ENCODE measurements around the gene CAPN3. TPM values are rescaled to one million over a fixed set of nuclear protein-coding genes. Genes with fewer than 3 reads are reported as not detected.
"Not testable (repeated sequence)": the region's sequence is repeated elsewhere in the genome, so short reads cannot be mapped to it uniquely, and the experiment has no call there.

The CAPN3 gene
- total RNA-seq, 4 donors from 2014 or later: 96.8 to 263 (median 163) TPM

DNA sequence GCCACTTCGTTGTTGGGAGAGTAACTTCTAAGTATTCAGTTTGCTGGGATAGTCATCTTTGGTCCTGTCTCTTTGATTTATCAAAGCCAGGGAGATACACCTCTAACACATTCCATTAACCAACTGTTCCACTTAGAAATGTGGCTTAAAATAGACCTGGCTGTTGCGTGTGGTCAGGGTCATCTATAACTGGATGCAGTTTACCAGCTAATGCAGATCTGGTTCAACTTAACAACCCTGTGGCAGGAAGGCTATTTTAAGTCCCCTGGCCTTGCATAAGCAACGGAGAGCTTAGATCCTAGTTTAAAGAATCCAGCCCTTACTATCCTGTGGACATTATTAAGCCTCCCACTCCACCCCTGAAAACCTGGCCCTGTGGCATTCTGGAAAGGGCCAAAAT is 28.1 kb upstream of the CAPN3 start:
- ATAC-seq (peak; percentile 99), DNase-seq (peak; percentile 64 to 74)
- no peaks in the 10 kb centered on the region for H3K27me3 ChIP-seq
- H3K4me3 ChIP-seq: no peak overlapping the region
- no peak for TF ChIP-seq POLR2A (IDR thresholded peaks at IDR 0.05)
- TF ChIP-seq, protein P1, sequence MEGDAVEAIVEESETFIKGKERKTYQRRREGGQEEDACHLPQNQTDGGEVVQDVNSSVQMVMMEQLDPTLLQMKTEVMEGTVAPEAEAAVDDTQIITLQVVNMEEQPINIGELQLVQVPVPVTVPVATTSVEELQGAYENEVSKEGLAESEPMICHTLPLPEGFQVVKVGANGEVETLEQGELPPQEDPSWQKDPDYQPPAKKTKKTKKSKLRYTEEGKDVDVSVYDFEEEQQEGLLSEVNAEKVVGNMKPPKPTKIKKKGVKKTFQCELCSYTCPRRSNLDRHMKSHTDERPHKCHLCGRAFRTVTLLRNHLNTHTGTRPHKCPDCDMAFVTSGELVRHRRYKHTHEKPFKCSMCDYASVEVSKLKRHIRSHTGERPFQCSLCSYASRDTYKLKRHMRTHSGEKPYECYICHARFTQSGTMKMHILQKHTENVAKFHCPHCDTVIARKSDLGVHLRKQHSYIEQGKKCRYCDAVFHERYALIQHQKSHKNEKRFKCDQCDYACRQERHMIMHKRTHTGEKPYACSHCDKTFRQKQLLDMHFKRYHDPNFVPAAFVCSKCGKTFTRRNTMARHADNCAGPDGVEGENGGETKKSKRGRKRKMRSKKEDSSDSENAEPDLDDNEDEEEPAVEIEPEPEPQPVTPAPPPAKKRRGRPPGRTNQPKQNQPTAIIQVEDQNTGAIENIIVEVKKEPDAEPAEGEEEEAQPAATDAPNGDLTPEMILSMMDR (IDR thresholded peaks at IDR 0.05 in 4 of 5, conservative IDR thresholded peaks at IDR 0.05 in 1 of 5): no peak
- no peaks in the 10 kb centered on the region for H3K9me3 ChIP-seq
- H3K4me1 ChIP-seq: peaks cover 23 to 30% of the 10 kb centered on the region in 2 donors
- intact Hi-C loops (cut with DNase I; ENCODE audit: low total_unique reads): loop anchor here (2.0 to 5.0 kb wide), 3 partner anchors 28 to 141 kb away; partner anchors contain the start of gene CAPN3
- in situ Hi-C loops (cut with MboI; ENCODE audit: low sequenced_read_pairs in 4 of 4): no loop called here
- H3K36me3 ChIP-seq: peaks cover 0 to 25% of the 10 kb centered on the region in 2 donors
- H3K27ac ChIP-seq: peak overlapping the region; percentile 84 to 90 (median 87)

- H3K27ac ChIP-seq: peak overlapping the region; percentile 84 to 90 (median 87)
- peaks cover 23 to 30% of the 10 kb centered on the region in 2 donors for H3K4me1 ChIP-seq
- H3K36me3 ChIP-seq: peaks cover 0 to 15% of the 10 kb centered on the region in 2 donors
- H3K4me3 ChIP-seq: no peak overlapping the region
- in situ Hi-C loops (cut with MboI; ENCODE audit: low sequenced_read_pairs in 4 of 4) (no loop called here), intact Hi-C loops (cut with DNase I; ENCODE audit: low total_unique reads) (loop anchor here (5.0 kb wide), 2 partner anchors 55 to 140 kb away; no protein-coding TSS in a partner anchor)
- H3K9me3 ChIP-seq: no peaks in the 10 kb centered on the region
- no peaks in the 10 kb centered on the region for H3K27me3 ChIP-seq
- DNase-seq: no peak
- TF ChIP-seq POLR2A (IDR thresholded peaks at IDR 0.05): no peak
- TF ChIP-seq, protein P1 (IDR thresholded peaks at IDR 0.05 in 4 of 5, conservative IDR thresholded peaks at IDR 0.05 in 1 of 5): no peak
- no peak for ATAC-seq
These were observed 27.0 kb upstream of the CAPN3 start for GRCh38 chr15:42332331-42332730.

- intact Hi-C loops (cut with DNase I; ENCODE audit: low total_unique reads) (no loop called here), in situ Hi-C loops (cut with MboI; ENCODE audit: low sequenced_read_pairs in 4 of 4) (no loop called here)
- Histone ChIP-seq H3K27ac (no peak overlapping the region), H3K36me3 (peaks cover 0 to 19% of the 10 kb centered on the region in 2 donors), H3K9me3 (no peaks in the 10 kb centered on the region), H3K4me1 (peaks cover 29 to 33% of the 10 kb centered on the region in 2 donors), H3K4me3 (no peak overlapping the region), H3K27me3 (no peaks in the 10 kb centered on the region)
- TF ChIP-seq, protein P1 (IDR thresholded peaks at IDR 0.05 in 4 of 5, conservative IDR thresholded peaks at IDR 0.05 in 1 of 5): no peak
- TF ChIP-seq POLR2A (IDR thresholded peaks at IDR 0.05): no peak
- DNase-seq (no peak), ATAC-seq (no peak)
These were observed 24.2 kb upstream of the CAPN3 start for GRCh38 chr15:42335074-42335473.

GRCh38 chr15:42336650-42337049 is 22.7 kb upstream of the CAPN3 start:
- H3K27ac ChIP-seq; in situ Hi-C loops (cut with MboI; ENCODE audit: low sequenced_read_pairs in 4 of 4); ATAC-seq; intact Hi-C loops (cut with DNase I; ENCODE audit: low total_unique reads); H3K27me3 ChIP-seq; H3K9me3 ChIP-seq; DNase-seq; H3K4me3 ChIP-seq: not testable (repeated sequence)
- H3K36me3 ChIP-seq: peaks cover 0 to 19% of the 10 kb centered on the region in 2 donors
- peaks cover 15 to 24% of the 10 kb centered on the region in 2 donors for H3K4me1 ChIP-seq

DNA sequence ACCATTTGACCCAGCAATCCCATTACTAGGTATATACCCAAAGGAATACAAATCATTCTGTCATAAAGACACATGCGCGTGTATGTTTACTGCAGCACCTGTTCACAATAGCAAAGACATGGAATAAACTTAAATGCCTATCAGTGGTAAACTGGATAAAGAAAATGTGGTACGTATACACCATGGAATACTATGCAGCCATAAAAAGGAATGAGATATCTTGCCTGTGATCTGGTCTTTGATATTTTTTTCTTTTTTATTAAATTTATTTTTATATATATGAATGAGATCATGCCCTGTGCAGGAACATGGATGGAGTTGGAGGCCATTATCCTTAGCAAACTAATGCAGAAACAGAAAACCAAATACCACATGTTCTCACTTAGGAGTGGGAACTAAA is 22.2 kb upstream of the CAPN3 start:
- H3K4me3 ChIP-seq; in situ Hi-C loops (cut with MboI; ENCODE audit: low sequenced_read_pairs in 4 of 4); H3K9me3 ChIP-seq; H3K27ac ChIP-seq; DNase-seq; intact Hi-C loops (cut with DNase I; ENCODE audit: low total_unique reads); H3K27me3 ChIP-seq; ATAC-seq: not testable (repeated sequence)
- Histone ChIP-seq H3K4me1 (peaks cover 10 to 20% of the 10 kb centered on the region in 2 donors), H3K36me3 (peaks cover 0 to 19% of the 10 kb centered on the region in 2 donors)

- intact Hi-C loops (cut with DNase I; ENCODE audit: low total_unique reads): no loop called here
- H3K27ac ChIP-seq: peak overlapping the region; percentile 19 to 41 (median 24)
- in situ Hi-C loops (cut with MboI; ENCODE audit: low sequenced_read_pairs in 4 of 4): no loop called here
- DNase-seq: no peak
- no peaks in the 10 kb centered on the region for H3K9me3 ChIP-seq
- H3K4me1 ChIP-seq: peaks cover 16 to 21% of the 10 kb centered on the region in 2 donors
- no peak overlapping the region for H3K4me3 ChIP-seq
- peaks cover 0 to 19% of the 10 kb centered on the region in 2 donors for H3K36me3 ChIP-seq
- no peaks in the 10 kb centered on the region for H3K27me3 ChIP-seq
- TF ChIP-seq, protein P1 (IDR thresholded peaks at IDR 0.05 in 4 of 5, conservative IDR thresholded peaks at IDR 0.05 in 1 of 5): no peak
- TF ChIP-seq POLR2A (IDR thresholded peaks at IDR 0.05): no peak
- peak in 1 of 2 donors; percentile 29 for ATAC-seq
These were observed 20.8 kb upstream of the CAPN3 start for GRCh38 chr15:42338500-42338899.
